NCI-H1105 (cell line): Measurements from ENCODE around the gene ATP10A.

Source experiments
- DNase-seq: peaks from one replicate; lab custom pipeline; 2025; lab: John Stamatoyannopoulos, UW

ATP10A gene

GRCh38 chr15:25700916-25701315, 162.2 kb downstream of the ATP10A start:
- no peak for DNase-seq

- no peak for DNase-seq
Measured at GRCh38 chr15:25697586-25697985, 165.5 kb downstream of the ATP10A start.

DNA sequence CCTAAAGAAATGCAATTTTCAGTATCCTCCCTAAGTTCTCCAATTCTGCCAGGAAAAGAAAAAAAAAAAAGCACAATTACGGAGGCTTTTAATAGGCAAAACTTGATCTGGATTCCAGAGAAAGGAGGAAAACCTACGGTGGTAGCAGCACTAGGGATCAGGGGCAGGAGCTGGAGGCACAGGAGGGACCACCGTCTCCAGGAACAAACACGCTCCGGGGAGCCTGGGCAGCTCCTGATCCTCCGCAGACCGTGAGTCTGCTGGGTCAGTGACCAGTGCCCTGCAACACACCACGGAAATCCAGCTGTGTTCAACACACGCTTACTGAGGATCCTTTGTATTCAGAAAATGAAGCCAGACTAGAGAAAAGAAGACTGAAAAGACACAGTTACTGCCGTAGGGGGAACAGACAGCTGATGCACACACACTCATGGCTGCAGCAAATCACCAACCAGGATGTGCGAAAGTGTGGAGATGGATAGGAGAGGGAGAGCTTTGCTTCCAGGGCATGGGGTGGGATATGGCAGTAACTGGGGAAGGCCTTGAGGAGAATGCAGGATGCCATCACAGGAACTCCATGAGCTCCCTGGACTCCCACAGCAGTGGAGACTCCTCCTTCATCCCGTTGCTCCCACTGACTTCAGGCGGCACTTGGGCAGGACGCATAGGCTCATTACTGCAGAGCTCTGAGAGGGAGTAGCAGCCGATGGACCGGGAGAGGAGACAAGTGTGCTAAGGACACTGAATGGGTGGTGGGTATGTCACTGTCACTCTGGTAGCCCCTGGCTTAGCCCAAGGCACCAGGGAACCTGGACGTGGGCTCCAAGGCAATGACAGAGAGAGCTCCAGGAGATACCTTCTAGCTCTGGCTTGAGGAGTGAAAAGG, 167.0 kb downstream of the ATP10A start:
- DNase-seq: no peak

GRCh38 chr15:25694823-25695312, 168.3 kb downstream of the ATP10A start:
- no peak for DNase-seq

- no peak for DNase-seq
Measured at GRCh38 chr15:25694239-25694584, 168.9 kb downstream of the ATP10A start.

DNA sequence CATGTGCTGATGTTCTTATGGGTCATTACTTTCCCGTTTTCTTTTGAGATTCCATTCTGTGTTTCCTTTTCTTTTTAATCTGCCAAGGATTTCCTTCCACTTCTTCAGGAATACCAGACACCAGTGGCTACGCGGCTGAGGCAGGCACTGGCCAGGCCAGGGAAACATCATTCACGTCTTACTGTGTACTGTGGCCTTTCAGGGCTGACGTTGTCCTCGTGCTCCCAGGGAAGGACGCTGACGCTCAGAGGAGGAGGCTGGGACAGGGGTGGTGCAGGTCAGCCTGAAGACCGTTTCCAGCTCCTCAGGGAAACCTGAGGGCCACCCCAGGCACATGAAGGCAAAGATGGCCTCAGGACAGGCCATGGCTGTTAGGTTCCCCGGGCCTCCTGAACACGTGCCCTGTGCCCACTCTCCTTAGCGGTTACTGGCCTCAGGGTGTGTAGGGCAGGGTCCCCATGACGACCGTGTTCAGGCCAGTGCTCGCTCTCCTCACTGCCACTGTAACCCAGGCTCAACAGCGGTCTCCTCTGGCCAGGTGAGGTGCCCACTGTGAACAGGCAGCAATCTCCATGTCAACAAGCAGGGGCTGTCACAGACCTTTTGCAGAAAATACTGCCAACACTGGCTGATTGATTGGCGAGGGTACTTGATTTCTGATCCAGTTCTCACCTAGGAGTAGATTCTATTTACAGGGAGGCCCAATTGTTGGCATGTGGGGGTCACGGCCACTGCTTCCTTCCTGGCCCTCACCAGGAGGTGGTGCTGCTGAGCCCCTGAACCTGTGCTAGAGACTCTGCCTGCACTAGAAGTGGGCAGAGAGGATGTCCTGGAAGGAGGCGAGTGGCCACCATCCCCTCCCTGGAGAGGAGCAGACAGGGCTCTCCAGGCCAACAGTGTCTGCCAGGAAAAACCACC, 169.5 kb downstream of the ATP10A start:
- DNase-seq: no peak

DNA sequence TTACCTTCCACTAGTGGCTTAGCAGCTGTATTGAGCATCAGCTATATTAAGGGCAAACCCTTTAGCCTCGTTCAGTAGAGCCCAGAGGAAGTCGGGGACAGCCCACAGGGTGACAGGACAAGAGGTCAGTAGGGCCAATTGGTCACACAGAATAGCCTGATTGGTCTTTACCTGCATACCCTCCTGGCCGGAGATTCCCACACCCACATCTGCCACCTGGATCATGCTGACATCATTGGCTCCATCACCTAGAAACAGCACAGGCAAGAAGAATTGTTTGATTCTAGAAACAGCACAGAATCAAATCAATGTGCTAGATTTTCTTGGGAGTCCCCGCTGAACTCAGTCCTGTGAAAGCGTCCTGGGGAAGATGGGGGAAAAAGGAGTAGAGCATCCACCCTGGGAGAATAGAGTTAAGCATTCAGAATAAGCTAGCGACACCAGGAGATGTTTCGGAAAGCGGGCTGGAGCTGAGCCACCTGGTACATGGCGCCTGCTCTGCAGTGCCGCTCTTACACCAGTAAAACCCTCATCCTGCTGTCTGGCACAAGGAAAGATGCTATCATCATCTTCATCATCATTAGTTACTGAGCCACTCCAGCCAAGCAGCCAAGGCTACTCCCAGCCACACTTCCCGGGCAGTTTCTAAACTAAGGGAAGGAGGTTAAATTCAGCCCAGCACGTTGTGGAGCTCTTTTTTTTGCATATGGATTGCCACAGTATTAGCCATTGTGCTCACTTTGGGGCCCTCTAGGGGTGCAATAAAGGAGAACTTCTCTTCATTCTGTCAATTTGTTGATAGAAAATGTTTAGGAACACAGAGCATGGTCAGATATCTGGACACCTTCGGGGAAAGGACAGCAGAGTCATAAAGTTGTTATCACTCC, 171.3 kb downstream of the ATP10A start:
- no peak for DNase-seq

- DNase-seq: no peak
Measured at GRCh38 chr15:25690673-25691543, 172.2 kb downstream of the ATP10A start.

DNA sequence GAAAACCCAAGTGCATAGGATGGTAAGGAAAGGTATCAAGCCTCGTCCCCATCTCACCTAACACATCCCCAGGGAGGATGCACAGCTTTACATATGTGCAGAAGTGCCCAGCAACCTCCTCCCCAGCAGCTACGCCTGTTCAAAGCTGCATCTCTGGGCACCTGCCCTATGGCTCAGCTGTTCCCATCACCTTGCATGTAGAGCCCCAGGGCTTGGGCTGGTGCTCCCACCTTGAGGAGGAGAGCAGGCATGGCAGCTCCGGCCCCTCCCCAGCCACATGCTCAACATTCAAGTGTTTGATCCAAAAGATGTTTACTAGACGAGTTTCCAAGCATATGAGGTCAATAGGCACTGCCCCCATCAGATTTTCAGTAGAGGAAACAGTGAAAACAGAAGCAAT, 173.5 kb downstream of the ATP10A start:
- DNase-seq: no peak

DNA sequence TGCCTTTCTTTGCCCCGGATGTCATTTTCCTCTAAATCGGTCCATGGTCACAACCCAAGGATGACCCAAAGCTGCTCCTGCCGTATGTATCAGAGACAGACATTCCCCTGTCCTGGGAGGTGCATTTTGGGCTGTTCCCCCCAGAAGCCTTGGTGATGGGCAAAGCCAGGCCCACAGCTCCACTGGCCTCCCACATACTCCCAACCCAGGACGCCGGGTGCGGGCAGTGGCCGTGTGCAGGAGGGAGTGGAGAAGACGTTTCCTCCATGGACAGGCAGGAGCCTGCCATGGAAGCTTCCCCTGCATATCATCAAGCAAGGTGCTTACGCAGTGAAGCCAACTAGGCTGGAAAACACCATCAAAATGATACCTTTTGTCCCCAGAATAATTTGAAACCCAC, 175.0 kb downstream of the ATP10A start:
- no peak for DNase-seq

DNA sequence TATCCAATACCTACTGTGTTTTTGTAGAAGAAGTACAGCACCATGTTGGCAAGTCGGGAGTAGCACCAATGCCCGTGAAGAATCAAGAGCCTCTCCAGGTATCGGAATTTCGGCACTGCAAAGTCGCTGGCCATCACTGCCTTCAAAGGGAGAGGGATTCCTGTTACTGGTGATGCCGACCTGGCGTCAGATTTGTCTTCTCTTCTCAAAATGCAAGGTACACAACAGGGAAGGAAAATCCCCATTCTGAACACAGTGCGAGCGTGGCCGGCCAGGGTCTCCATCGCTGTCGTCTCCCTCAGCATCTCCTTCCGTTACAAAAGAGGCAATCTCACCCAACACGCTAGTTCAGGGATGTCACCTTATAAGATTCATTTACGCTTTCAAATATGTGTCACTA, 175.4 kb downstream of the ATP10A start:
- no peak for DNase-seq

DNA sequence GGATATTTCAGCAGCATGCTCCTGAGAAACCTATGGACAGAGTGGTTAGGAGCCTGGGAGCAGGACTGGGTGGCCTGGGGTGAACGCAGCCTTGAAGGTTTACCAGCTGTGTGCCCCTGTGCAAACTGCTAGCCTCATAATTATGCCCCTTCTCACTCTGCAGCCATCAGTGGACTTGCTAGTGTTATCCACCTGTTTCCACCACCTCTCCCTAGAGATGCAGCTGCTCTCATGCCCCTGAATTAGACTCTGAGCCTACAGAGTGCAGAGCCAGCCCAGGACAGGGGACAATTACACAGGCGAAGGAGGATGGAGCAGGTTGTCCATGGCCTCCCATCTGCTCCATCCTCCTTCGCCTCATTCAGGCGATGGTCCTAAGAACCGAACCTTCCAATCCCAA, 175.9 kb downstream of the ATP10A start:
- DNase-seq: no peak

- DNase-seq: no peak
Measured at GRCh38 chr15:25686780-25687179, 176.3 kb downstream of the ATP10A start.

- DNase-seq: no peak
Measured at GRCh38 chr15:25684521-25685431, 178.4 kb downstream of the ATP10A start.

DNA sequence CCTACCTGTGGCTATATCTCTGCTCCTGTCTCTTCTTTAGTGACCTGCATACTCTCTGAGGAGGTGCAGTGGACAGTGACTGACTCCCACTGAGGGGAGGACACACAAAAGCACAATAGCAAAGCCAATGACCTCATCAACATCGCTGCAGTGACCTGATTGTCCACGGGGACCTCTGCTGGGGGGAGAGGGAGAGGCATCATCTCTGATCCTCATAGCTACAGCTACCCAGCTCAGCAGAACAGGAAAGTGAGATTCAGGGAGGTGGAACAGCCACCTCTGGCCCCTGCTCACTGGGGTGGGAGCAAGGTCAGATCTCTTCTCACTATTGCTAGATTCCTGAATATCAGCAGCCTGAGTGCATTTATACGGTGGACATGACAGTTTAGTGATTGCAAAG, 179.2 kb downstream of the ATP10A start:
- DNase-seq: no peak

GRCh38 chr15:25683415-25683814, 179.7 kb downstream of the ATP10A start:
- no peak for DNase-seq

DNA sequence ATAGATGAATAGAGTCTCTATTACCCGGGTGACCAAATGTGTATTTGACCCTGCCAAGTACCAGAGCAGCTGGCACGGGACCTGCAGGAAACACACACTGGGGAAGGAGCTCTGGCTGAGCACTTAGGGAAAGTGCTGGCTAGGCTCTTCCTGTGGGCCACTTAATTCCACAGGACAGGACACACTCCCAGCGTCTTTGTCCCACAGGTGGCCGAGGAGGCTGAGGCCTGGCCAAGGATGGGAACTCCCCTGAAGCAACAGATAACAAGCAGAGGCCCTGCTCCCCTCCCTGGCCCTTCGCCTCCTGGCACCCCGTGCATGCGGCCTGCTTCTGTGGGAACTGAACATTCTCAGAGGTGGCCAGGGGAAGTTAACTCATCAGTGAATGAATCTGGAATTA, 180.8 kb downstream of the ATP10A start:
- no peak for DNase-seq

GRCh38 chr15:25680686-25681025, 182.5 kb downstream of the ATP10A start:
- DNase-seq: no peak

- no peak for DNase-seq
Measured at GRCh38 chr15:25679964-25680685, 183.0 kb downstream of the ATP10A start.
